NCI-H1092 (cell line): ENCODE measurements around the gene WIPF2.
"Not testable (repeated sequence)": the region's sequence is repeated elsewhere in the genome, so short reads cannot be mapped to it uniquely, and the experiment has no call there.

Source experiments
- DNase-seq: peaks from one replicate; lab custom pipeline; 2025; lab: John Stamatoyannopoulos, UW

WIPF2 gene

DNA sequence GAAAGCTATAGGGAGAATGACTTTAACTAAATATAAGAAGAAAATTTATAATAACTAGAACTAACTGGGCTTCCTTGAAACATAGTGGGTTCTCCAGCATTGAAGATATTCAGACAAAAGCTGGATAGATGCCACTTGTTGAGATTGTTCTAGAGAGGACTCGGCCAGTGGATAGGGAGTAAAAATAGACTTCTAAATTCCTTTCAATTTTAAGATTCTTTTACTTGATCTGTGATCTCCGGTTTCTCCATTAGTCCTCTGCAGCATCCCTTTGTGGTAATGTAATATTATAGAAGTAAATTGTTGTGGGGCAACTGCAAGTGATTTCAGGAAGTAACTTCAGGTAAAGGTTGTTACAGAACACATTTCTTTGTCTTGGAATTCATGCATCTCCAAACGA, 79.6 kb downstream of the WIPF2 start:
- DNase-seq = no peak

DNA sequence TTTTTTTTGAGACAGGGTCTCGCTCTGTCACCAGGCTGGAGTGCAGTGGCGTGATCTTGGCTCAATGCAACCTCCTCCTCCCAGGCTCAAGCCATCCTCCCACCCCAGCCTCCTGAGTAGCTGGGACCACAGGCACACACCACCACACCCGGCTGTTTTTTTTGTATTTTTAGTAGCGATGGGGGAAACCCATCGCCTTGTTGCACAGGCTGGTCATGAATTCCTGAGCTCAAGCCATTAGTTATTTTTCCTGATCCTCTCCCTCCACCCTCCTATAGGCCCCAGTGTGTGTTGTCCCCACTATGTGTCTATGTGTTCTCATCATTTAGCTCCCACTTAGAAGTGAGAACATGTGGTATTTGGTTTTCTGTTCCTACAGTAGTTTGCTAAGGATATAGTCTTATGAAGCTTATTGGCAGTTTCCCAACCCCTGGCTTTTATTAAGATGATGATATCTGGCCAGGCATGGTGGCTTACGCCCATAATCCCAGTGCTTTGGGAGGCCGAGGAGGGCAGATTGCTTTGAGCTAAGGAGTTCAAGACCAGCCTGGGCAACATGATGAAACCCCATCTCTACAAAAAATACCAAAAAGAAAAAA, 80.2 kb downstream of the WIPF2 start:
- not testable (repeated sequence) for DNase-seq

DNA sequence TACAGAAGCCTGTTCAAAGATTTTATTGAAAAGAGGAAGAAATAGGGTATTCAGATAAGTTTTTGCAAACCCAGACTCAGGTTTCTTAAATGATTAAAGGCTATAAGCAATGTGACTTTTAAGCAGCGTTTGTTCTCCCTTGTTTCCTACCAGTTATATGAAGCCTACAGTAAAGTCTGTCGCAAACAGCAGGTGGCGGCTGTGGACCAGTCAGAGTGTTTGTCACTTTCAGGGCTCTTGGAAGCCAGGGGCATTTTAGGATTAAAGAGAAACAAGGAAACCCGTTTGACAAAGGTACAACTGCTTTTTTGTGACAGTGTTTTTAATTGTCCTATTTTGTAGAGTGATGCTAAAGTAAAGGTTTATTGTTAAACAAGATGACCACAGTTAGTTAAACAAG, 82.2 kb downstream of the WIPF2 start:
- no peak for DNase-seq

DNA sequence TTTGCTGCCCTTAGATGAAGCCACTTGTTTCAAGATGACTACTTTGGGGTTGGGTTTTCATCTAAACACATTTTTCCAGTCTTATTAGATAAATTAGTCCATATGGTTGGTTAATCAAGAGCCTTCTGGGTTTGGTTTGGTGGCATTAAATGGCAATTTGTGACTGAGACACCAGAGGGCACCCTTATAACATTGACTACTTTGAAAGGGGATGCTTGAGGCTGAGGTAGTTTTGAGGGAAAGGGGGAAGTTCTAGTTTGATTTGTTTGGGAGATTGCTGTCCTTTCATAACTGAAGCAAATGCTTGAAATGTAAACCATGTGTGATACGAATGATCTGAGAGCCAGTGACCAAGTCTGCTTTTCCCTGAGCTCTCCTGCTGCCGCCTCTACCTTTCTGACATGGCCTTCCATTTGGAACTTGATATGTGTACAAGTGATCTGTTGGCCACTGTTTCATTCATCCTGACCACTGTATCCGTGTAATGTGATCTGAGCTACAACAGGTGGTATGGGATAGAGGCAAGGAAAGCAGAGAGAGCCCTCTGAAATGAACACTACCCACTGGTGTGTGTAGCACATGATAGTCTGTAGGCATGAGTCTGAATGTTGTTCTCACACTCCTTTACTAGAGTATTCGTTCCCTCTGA, 84.0 kb downstream of the WIPF2 start:
- peak; percentile 42 for DNase-seq

DNA sequence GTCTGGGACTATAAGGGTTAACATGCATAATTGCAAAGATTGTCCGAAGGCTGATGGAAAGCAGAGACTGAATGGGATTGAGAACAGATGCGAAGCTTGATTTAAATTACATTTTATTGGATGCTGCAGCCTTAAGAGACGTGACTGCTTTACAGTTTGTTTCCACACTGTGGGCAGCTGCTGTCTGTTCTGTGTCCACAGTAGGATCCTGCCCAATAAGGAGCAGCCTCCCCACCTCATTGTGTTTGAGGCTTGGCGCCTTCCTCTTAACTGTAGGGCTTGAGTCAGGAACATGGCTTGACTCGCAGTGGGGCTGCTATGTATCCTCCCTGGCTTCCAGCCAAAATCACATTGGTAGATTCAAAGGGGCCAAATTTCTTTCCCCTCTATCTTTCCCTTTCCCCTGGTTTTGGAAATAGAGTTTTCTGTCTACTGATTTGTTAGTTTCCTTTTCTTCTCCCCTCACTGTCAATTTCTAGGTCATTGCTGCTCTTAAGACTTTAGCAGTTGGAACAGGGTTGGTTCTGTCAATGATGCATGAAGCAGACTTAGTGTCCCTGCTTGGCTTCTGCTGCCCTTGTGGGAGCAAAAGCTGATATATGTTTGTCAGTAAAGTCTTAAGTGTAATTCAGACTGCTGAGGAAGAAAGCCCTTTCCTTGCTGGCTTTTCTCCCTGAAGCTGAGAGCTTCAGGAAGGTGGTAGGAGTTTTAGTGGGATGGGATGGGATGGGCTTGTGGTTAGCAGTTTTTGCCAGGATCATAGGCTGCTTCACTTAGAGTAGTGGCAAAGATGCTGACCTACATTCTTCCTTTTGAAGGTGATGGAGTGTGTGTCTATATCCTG, 84.8 kb downstream of the WIPF2 start:
- DNase-seq = peak; percentile 53

DNA sequence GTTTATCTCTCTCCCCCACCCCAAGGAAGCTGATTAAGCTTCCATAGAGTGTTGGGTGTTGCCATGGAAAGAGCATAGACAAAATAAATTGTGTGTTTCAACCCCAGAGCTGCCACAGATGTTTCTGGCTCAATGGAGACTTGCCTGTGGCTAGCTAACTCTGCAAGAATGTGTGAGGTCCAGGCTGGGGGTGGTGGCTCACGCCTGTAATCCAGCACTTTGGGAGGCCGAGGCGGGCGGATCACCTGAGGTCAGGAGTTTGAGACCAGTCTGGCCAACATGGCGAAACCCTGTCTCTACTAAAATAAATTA, 85.4 kb downstream of the WIPF2 start:
- not testable (repeated sequence) for DNase-seq

DNA sequence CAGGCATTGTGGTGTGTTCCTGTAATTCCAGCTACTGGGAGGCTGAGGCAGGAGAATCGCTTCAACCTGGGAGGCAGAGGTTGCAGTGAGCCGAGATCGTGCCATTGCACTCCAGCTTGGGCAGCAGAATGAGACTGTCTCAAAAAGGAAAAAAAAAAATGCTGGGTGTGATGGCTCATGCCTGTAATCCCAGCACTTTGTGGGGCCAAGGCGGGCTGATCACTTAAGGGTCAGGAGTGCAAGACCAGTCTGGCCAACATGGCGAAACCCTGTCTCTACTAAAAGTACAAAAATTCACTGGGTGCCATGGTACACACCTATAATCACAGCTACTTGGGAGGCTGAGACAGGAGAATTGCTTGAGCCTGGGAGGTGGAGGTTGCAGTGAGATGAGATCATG, 85.8 kb downstream of the WIPF2 start:
- not testable (repeated sequence) for DNase-seq

DNA sequence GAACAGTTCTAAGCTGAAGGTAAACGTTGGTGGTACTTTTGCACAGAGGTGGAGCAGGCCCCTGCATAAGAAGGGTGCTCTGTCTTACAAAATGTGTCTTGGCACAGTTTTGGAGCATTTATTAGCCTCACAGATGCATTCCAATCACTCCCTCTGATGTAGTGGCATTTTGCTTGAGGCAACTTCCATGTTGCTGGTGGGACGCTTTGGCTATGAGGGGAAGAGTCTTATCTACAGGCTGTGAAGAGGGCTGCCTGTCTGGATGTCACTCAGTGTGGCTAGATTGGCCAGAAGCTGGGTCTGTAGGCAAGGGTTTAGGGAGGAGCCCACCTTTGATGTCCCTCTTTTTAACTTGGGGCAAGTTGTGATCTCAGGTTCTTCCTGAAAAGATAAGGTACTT, 87.3 kb downstream of the WIPF2 start:
- DNase-seq = no peak

DNA sequence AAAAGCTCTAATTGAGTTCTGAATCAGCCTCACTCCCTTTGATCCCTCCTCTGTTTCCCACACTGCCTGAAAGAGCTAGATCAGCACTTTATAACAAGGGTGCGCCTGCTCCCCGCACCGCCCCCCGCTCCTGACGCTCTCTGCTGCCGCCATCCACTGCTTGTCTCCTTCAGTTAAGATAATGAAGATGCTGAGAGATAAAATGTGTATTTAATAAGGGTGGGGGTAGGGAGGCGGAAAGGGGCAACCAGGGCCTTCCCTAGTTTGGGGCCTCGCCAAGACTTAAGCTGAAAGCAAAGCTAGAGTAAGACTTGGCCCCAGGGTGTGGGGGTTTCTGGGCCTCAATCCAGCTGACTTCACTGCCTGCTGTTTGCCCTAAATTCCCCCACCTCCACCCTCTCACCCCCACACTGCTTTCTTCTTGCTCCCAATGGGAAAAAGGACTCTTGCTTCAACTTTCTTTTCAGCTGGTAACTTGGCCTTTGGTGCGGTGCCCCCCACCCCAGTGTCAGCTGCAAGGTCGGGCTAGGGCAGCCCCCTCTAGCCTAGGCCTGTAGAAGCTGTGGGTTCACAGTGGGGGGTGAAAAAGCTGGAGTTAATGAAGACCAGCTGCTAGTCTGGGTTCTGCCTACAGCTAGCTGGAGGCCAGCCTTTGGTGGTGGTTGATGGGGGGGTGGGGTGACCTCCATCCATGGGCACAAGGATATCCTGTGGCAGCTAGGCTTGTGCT, 88.1 kb downstream of the WIPF2 start:
- peak; percentile 49 for DNase-seq

DNA sequence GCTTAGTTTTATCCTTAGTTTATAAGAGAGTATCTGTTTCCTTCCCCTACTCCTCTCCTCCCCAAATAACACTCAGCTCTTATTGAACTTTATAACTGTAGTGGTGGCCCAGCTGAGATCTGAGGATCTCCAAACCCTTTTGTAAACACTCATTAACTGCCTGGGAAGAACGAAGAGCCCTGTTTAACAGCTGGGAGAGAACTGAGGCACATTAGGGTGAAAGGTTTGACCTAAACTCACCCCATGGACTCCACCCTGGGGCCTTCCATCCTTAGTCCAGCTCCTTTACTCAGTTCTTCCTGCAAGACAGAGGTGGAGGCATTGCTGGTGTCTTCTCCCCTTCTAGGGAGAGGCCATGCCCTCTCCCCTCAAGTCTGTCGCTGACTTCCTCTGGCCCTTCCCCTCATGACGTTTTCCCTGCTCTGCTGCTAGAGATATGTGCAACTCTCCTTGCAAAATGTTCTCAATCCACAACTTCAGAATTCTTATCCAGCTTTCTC, 88.7 kb downstream of the WIPF2 start:
- DNase-seq = no peak

DNA sequence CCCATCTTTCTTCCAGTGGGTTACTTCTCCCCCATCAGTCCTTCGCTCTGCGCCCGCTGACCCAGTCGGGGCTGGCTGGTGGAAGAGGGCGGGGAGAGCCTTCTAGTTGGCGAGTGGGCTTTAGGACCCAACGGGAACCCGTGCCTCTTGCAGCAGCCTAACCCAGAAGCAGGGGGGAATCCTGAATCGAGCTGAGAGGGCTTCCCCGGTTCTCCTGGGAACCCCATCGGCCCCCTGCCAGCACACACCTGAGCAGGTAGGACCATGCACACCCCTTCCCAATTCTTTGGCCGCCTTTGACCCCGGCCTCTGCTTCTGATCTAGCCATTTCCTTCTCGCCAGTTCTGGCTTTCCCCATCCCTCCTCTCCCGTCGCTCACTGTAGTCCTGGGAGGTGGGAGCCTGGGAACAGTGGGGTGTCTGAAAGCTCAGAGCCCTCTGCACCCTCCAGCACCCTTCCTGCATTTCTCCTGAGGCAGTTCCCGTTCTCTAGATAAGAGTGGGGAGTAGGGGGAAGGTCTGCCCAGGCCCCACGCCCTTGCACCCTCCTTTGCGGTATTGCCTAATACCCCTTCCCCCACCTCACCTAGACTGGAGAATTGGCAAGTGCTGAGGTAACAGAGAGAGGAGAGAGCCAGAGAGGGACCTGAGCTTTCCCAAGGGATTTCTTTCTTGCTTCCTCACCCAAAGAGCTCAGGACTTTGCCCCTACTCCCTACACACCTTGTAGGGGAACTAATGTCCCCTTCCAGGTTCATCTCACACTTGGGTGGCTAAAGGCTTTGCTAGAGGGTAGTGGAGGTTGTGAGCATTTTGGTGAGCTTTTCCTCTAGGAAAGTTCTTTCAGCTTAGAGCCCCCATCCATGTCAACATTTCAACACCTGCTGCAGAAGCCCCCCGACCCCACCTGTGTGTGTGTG, 90.2 kb downstream of the WIPF2 start, which contains the start of gene RARA:
TSS of gene RARA (plus strand) at position 150 of the 918 bp plus-strand sequence. CDS start 22,039 bp downstream, outside the sequence.
- peak; percentile 15 for DNase-seq

DNA sequence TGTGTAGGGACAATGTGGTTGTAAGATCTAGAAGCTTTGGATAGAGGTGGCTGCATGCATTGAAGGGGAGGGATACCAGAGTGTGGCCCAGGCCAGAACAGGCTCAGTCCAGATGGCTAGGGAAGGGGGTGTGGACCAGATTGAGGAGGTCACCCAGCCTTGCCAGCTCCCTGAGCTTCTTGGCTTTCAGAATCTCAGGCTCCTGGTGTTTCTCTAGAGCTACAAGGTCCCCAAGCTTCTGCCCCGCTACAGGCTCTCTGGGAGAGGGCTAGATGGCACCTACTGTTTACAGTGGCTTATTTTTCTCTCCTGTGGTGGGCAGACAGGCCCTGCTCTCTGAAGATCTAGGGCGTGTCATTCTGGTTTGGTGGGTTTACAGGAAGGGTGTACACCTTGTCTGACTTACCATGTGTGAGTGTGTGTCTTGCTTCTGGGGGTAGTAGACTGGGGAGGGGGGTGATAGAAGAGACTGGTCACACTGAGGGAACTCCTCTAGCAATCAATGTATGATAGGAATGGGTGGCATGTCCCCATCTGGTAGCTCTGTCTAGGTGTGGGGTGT, 90.9 kb downstream of the WIPF2 start:
- DNase-seq = no peak

DNA sequence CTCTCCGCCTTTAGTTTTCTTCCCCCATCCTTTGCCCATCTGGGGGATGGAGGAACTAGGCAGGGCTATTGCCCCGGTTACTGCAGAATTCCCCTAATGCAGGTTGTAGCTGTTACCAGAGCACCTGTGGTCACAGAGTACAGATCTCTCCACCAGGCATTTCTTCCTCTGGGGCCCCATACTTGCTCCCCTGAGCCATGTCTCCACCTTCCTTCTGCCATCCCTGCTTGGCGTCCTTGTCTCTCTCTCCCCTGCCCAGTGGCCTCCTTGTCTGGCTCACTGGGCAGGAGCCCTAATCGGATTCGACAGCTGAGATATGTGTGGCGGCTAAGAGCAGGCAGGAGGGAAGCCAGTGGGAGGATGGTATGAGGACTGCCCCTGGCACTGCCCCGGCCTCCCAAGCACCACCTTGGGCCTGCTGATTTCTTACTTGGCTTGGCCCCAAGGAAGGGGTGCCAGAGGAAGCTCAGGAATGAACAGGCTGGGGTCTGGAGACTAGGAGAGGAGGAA, 91.8 kb downstream of the WIPF2 start:
- no peak for DNase-seq

DNA sequence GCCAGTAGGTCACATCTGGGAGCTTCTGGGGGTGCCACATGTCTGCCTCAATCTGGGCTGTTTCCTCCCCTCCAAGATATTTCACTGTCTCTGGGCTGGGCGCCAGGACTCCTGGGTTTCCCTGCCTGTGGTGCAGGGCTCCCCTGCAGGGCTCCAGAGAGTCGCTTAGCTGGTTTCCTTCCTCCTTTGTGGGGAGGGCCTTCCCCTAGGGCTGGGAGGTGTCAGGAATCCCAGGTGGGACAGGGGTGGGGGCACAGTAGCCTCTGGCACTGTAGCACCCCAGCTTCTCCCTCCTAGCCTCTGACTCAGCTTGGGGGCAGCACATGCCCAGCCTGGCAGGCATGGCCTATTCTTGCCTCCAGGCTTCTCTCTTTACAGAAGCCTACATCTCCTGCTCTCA, 92.5 kb downstream of the WIPF2 start:
- peak; percentile 14 for DNase-seq

DNA sequence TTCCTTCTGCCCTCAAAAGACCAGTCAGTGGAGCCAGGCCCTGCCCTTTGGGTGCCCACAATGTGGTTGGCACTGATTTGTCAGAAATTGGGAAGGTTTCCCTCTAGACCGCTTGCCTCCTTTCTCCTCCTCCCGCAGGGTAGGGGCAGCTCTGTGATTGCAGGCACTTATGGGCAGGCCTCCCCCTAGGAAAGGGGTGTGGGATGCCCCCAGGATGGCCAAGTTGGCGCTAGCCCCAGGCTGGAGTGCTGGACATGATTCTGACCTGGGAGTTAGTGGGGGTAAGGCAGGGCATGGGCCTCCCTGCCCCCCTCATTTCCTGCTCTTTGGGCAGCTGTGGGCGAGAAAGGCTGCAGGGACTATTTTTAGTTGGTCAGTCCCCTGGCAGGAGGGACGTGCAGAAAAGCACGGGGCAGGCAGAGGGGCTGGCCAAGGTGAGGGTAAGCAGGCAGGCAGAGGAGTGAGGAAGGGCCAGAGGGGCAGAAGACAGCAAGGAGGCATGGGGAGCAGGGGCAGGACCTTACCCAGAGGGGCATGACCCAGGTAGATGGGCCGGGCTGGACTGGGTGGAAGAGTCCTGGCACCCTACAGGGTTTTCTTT, 93.1 kb downstream of the WIPF2 start:
- DNase-seq = no peak

DNA sequence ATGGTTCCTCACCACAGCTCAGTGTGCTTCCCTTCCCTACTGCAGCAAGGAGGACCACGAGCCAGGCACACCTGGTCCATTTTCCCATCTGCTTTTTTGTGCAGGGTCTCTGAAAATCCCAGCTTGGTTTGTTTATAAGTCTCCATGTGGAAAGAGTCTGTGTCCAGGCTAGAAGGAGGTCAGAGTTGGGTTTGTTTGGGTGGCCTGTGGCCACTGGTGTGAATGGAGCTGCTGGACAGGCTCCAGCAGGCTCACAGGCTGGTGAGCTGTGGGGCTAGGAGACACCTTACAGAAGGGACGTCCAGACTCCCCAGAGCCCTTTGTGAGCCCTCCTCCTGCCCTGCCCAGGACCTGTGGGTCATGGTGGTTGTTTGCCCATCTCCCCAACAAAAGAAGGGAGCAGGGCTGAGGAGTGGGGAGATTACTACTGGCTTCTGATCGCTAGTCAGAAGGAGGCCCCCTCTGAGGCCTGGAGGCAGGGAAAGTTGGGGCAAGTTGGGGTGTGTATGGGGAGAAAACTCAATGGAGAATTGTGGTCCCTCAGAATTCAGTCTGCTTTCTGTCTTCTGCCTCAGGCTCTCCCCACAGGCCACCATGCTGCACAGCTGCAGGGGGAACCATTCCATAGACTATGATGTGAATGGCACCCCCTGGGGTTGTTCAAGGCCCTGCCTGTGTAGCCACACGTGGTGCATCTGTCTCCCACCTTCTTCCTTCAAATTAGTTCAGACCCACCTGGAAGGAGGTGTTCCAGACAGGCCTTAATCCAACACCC, 94.0 kb downstream of the WIPF2 start:
- no peak for DNase-seq

DNA sequence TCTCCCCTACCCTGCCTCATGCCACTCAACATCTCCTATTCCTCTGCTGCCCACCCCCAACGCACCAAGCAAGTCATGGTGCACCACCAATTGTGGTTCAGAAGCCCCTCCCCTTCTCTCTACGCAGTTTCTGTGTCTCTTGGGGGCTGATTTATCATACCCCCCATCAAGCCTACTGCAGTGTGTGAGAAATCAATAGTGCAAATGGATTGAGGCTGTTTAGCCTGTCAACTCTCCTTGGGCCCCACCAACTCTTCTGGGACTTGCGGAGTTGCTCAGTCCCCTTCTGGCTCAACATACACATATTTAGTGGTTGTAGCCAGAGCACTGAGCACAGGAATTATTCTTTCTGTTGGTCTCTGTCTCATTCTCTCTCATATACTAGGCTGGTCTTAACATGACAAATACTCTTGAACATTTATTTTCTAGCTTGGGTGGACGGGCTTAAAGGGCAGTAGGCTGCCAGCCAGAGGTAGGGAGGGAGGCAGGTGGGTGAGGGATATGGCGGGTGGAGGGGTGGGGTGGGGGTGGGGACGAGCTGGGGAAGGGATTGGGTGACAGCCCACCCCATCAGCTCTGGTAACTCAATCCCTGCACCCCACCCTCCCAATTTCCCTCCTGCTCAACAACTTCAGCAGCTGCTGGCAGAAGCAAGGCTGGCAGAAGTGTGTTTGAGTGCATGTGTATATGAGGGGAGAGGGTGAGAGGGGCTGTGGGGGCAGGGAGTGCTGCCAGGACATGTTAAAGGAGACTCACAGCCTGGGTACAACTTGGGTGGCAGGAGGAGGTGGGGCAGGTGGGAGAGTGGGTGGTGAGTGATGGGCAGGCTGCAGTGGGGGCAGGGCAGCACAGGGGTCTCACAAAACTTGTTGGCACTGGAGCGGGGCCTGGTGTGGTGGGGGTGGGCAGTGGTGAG, 94.8 kb downstream of the WIPF2 start:
- DNase-seq = peak; percentile 78

DNA sequence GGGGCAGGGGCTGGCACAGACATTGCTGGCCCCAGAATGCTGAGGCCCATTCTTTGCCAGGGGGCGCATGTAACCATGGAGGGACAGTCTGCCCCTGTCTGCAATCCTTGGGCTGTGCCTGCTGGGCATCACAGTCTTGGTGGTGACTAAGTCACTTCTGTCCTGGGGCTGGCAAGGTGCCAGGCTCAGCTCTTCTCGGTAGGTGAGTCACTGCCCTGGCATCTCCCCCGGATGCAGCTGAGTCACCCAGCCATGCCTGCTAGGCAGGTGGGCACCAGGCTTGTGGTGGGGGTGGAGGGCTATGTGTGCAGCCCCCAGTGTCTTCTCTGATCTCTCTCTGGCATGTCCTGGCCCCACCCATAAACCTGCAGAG, 95.5 kb downstream of the WIPF2 start:
- peak; percentile 71 for DNase-seq
